ENCODE data around the gene TXNL1. TPM values are rescaled to one million over a fixed set of nuclear protein-coding genes. Genes with fewer than 3 reads are reported as not detected.
"Not testable (repeated sequence)": the region's sequence is repeated elsewhere in the genome, so short reads cannot be mapped to it uniquely, and the experiment has no call there.

TXNL1 gene
- polyA plus RNA-seq, 1 donor = 110 TPM

DNA sequence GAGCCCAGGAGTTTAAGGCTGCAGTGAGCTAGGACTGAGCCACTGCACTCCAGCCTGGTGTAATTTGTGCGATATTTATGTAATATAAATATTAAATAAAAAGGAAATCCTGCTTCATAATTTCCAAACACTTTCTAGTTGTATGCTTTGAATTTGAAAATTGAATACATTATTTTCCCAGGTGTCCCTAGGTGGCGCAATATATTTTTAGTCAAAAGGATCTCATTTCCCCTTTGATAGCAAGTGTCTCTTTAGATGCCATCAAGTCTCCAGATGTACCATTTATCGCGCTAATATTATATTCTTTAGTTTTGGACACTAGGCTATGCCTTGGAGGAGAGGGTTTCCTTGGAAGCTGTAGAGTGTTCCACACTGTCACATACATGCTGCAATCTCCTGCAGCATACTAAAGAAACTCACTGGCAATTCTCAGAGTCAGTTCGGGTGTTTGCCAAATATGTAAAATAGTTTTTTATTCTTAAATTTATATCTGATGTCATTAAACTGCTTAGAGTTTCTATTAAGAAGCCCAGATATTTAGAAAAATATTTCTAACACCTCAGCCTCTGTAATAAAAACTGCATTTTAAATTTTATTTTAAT, 7.1 kb upstream of the TXNL1 start:
- DNase-seq (ENCODE audit: low read depth) = no peak

DNA sequence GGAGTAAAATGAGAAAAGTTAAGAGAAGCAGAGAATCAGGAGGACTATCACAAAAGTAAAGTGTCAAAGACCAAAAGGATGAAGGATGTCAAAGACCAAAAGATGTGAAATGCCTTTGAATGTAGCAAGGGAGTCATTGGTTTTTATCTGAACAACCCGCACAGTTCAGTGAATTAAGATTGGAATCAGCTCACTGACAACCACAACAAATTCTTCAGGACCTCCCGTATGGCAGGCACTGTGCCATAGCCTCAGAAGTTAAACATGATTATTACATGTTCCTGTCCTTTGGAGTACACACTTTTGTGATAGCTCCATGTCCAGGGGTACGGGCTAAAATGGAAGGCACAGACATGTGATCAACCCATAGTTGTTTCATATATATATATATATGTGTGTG, 5.0 kb upstream of the TXNL1 start:
- no peak for DNase-seq (ENCODE audit: low read depth)

DNA sequence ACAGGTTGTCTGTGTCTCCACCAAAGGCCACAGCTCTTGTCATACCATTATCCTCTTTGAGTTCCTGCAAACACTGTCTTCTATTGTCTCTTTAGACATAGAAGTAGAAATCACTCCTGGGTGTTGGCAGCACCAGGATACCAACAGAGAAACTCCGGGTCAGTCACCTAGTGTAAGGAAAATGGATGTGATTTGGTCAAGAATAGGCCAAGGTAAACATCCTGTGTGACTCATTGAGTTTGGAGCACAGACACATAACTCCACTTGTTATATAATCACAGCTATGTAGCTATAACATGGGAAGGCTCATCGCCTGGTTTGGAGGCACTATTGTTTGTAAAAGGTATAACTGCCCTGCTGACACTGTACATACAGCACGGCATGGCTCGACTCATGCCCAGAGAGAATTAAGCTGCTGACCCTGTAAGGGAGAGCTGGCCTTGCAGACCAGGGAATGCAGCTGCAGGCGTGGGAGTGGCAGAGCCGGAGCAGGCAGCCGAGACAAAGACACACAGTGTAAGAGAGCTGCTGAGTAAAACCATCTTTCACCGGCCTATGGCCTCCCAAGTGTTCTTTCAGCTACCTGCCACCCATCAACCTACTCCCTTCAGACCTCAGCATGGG, 3.4 kb upstream of the TXNL1 start:
- DNase-seq (ENCODE audit: low read depth) = no peak

DNA sequence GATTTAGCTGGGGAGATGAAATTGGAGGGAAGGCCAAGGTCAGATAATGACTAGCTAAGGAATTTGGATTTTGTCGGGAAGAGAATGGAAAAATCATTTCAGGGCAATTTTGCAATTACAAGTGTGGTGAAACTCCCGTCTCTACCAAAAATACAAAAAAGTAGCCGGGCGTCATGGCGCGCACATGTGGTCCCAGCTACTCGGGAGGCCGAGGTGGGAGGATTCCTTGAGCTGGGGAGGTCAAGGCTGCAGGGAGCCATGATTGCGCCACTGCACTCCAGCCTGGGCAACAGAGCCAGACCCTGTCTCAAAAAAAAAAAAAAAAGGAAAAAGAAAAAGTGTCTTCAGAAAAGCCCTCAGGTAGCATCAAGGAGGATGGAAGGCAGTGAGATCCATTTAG, 1.2 kb upstream of the TXNL1 start:
- no peak for DNase-seq (ENCODE audit: low read depth)

DNA sequence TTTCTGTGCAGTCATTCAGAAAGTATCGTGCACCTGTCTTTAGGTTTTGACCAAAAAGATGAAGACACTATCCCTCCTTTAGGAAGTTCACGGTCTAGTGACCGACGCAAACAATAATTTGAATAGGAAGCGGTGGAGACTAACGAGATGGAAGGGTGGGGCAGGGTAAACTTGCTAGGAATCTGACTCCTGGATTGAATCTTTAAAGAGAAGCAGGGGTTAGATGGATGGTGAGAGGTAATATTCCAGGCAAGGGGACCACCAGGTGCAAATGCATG, 651 bp upstream of the TXNL1 start:
- no peak for DNase-seq (ENCODE audit: low read depth)

DNA sequence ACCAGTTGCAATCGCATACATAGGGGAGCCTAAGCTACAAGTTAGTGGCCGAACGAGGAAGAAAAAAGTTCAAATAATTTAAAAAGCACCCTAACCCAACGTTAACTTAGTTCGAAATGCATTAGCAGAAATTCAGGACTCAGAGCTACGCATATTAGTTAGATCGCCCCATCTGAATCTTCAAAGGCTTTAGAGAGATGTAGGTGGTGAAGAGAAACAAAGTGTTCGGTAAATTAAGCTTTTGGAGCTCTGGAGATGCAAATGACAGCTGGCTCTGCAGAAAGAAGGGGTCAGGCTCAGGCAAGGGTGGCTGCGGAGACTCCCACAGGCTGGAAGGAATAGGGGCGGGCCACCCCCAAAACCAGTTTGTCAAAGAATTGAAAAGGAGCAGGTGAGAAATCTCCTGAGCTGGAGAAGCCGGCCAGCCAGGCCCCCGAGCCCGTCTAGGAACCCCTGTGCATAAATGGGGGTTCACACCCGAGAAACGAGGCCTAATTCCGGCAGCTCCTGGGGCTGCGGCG, 621 bp downstream of the TXNL1 start:
- DNase-seq (ENCODE audit: low read depth) = no peak

DNA sequence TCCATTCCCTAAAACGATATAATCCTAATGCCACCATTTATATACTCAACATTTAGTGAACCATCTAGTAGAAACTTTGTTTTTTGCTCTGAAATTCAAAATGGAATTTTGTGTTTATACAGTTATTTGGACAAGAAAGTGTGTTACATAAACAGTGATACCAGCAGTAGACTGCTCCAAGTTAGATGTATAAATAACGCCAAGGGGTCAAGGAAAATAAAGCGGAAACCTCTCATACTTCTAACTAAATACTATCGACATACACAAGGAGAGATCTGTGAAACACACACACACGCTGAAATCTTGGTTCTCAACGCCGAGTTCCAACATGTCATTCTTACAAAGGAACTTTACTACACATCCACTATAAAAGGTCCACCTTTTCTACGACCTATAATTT, 1.2 kb downstream of the TXNL1 start:
- no peak for DNase-seq (ENCODE audit: low read depth)

DNA sequence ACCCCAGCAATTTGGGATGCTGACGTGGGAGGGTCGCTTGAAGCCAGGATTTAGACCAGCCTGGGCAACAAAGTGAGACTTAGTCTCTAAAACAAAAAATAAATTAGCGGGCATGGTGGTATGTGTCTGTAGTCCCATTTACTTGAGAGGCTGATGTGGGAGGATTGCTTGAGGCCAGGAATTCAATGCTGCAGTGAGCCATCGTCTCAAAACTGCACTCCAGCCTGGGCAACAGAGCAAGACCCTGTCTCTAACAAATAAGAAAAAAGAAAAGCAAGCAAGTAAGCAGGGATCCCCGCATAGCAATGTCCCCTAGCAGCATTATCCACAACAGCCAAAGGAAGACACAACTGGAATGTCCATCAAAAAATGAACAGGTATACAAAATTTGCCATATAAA, 3.4 kb downstream of the TXNL1 start:
- DNase-seq (ENCODE audit: low read depth) = no peak

DNA sequence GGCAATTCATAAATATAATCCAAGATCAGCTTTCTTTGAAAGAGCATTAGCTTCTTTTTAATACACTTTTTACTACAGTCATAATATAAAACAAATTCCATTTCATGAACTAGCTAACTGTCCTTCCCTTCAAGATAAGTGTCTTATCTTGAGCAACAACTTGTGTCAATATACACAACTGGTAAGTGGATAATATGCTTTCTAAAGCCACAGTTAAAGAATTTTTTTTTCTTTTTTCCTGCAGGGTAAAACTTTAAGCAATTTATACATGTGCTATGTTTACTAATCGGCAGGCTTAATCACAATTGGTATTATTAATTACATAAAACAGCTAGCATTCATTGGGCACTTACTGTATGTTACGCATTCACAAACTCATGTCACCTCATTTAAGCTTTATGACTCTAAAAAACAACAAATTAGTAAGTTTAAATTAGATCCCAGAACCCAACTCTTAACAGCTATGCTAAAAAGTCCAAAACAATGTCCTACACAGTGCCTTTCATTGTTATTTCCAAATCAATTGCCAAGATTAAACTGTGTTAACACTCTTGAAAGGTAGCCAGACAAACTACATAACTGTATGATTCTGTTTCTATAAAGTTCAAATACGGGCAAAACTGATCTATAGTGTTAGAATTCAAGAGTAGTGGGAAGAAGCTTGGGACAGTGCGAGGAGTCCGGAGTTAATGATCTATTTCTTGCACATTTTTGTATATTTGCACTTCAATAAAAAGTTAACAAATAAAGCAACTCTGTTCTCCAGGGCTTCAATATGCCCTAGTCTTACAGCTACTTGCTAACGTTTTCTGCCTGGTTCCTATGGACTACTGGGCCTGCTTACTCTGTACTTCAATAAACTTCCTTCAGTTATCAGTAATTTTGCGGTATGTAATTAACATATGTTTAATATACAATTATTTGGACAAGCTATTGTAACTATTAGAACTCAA, 6.0 kb downstream of the TXNL1 start:
- no peak for DNase-seq (ENCODE audit: low read depth)

DNA sequence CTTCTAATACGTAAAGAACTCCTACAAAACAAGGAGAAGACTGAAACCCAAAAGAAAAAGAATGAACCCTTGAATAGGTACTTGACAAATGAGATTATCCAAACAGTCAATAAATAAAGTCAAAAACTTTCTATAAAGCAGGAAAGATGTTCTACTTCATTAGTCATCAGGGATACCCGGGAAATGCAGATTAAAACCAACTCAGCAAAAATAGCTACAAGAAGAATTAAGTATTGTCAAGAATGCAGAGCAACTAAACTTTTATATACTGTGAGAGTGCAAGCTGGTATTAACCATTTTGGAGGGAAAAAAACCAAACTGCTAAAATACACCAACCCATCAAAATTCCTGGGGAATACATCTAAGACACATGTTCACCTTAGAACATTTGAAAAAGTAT, 10.4 kb downstream of the TXNL1 start:
- DNase-seq (ENCODE audit: low read depth) = no peak

DNA sequence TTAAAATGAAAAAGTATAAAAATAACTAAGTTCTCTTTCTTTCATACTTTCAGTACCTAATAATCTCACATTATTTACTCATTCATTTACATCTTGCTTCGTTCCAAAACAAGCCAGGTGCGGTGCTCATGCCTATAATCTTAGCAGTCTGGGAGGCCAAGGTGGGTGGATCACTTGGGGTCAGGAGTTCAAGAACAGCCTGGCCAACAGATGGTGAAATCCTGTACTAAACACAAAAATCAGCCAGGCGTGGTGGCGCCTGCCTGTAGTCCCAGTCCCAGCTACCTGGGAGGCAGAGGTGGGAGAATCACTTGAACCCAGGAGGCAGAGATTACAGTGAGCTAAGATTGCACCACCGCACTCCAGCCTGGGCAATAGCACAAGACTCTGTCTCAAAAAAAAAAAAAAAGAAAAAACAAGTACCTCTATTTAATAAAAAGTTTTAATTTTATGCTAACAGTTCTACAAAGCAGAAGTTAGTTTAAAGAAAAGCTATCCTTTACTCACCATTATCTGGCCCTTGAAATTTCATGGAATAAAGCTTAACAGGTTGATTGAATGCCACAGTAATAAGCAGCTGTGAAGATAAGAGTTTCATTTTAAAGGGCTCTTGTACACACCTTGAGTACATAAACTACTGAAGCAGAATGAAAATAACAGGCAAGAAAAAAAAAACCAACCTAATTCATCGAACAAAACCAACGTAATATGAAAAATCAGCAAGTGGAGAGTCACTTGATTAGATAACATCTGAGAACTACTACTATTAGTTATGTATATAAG, 22.5 kb downstream of the TXNL1 start:
- no peak for DNase-seq (ENCODE audit: low read depth)

DNA sequence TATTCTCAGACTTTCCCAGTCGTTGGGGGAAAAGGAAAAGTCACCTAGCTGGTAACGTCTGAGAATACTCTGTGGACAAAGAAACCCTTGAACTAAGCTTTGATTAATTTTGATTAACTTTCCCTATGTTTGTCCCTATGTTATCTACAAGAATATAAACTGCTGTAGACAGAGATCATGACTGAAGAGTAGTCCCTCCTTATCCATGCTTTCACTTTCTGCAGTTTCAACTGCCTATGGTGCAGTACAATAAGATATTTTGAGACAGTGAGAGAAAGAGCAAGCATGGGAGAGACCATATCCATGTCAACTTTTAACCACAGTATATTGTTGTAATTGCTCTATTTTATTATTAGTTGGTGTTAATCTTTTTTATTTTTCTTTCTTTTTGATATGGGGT, 31.8 kb downstream of the TXNL1 start:
- DNase-seq (ENCODE audit: low read depth) = no peak

DNA sequence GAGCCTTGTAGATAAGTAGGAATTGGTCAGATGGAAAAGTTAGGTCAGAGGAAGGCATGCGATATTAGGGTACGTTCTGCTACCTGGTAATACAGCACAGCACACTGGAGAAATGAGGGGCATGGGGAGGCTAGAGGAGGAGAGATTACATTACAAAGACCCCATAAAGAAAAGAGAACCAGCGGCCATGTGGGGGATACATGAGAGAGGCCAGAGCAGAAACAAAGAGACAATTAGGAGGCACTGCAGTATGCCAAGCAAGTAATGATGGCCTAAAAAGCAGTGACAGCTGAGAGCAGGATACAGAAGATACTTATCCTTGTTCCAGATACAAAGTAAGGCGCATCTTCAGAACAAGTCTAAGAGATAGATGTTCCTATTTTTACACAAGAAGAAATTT, 40.0 kb downstream of the TXNL1 start:
- DNase-seq (ENCODE audit: low read depth) = no peak

DNA sequence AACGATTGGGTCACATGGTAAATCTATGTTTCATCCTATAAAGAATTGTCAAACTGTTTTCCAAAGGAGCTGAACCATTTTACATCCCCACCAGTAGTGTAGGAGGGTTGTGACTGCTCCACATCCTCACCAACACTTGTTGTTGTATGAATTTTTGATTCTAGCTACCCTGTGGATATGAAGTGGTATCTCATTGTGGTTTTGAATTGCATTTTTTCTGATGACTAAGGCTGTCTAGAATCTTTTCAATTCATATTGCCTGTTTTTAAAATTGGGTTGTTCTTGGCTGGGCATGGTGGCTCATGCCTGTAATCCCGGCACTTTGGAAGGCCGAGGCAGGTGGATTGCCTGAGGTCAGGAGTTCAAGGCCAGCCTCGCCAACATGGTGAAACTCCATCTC, 44.5 kb downstream of the TXNL1 start:
- DNase-seq (ENCODE audit: low read depth) = no peak

DNA sequence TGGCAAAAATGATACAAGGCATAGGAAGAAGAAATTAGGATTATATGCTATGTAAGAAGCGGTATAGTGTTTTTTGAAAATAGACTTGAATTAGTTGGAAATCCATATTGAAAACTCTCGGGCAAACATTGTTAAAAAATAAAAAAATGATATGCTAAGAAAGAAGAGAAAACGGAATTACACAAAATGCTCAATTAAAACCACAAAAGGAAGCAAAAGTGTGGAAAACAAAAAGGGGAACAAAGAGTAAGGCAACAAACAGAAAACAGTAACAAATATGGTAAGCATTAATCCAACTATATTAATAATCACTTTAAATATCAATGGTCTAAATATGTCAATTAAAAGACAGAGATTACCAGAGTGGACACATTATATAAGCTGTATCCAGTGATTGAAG, 58.4 kb downstream of the TXNL1 start:
- no peak for DNase-seq (ENCODE audit: low read depth)

DNA sequence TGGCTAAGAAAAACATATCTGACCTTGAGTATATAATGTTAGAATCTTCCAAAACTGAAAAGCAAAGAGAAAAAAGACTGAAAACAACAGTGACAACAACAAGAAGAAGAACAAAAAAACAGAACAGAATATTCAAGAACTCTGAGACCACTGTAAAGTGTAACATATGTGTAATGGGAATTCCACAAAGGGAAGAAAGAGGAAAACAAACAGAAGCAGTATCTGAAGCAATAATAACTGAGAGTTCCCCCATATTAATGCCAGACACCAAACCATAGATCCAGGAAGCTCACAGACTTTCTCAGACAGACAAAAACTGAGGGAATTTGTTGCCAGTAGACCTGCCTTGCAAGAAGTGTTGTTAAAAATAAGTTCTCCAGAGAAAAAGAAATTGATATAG, 58.9 kb downstream of the TXNL1 start:
- no peak for DNase-seq (ENCODE audit: low read depth)

DNA sequence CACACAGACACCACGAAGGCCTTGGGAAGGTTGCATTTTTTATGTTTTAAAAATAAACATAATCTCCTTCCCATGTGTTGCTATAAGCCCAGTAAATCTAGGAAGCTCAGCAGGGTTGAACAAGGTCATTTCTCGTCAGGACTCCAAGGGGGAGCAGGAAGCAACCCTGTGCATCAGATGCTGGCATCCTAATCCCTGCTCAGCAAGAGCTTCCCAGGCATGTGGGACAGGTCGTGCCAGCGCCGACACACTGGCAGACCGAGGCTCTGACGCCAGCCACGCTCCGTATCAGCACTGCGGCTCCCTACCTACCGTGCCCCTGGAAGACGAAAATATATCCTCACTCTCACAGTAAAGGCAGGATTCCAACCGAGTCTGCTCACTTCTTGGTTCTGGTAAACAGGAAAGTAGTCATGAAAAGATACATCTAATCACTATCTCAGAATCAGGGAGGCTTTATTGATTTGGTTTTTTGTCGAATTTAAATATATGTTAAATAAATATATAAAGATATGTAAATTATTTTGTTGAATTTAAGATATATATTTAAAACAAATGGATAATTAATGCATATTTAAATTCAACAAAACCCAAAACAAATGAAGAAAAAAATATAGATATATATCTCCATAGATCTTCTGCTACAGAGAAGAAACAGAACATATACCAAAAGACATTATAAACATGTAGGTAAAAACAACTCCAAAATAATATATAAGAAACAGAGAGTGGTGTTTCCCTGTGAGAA, 61.4 kb downstream of the TXNL1 start:
- DNase-seq (ENCODE audit: low read depth) = no peak

DNA sequence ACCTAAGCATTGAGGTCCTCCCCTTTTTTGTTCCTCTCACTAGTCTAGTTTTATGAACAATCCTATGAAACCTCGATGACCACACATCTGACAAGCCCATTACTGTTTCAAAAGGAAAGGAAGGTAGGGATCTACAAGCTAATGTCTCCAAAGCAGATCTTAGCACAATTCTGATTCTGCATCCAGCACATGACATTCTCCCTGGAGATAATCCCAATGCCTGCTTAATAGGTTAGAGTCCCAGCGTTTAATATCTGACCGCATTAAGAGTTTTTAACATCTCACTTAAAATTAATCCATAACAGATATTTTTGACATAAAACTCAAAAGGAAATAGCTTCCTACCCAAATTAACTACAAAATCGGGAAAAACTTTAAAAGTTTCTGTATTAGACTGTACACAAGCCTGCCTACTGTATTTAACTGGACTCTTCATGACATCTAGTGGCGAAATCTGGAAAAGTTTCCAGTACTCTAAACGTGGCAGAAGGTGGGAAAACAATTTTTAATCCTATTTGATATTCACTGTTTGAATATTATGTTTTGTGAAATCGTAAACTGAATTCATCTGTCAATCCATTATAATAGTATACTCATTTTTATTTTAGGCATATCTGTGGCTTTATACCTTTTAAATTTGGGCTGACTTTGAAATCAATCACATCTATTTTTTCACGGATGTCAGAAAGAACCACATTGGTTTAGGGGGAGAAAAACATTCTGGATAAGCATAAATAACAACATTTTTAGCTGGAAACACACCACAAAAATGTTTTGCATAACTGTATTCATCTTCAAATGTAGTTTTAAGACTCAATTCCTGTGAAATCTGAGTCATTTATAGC, 62.4 kb downstream of the TXNL1 start:
- DNase-seq (ENCODE audit: low read depth) = peak; percentile 65

DNA sequence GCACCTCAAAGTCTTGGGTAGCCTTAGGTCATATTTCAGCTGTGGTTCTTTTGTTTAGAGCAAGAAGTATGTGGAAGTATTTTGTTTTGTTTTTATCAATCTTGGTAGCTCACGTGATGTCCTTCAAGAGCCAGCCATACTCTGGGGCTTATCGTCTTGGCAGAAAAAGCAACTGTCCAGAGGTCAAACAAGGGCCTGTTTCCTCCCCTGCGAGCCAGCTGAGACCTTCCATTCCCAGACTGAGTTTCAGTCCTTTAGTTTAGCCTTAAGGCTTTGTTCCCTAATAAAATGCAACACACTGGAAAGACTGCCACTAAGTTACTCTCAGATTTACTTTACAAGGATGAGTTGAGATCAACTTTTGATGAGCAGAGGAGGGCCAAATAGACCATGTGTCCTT, 63.5 kb downstream of the TXNL1 start:
- DNase-seq (ENCODE audit: low read depth) = peak; percentile 53

DNA sequence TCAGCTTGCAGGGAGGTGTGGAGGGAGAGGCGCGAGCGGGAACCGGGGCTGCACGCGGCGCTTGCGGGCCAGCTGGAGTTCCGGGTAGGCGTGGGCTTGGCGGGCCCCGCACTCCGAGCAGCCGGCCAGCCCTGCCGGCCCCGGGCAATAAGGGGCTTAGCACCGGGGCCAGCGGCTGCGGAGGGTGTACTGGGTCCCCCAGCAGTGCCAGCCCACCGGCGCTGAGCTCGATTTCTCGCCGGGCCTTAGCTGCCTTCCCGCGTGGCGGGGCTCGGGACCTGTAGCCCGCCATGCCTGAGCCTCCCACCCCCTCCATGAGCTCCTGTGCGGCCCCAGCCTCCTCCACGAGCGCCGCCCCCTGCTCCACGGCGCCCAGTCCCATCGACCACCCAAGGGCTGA, 66.1 kb downstream of the TXNL1 start:
- not testable (repeated sequence) for DNase-seq (ENCODE audit: low read depth)

DNA sequence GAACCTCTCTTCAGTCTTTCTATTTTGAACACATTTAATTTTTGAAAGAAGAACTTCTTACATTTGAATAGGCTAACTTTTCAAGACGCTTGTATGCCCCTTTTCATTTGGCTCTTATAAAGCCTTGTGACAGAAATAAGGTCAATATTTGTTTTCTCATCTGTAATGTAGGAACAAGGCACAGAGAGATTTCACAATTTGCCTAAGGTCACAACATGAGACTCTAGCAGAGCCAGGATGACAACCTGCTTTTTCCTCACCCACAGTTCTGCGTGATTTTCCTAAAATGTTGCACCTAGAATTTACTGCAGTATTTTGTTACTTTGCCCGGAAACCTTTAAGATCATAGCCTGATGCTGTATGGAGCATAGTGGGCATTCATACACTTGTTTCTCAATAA, 67.4 kb downstream of the TXNL1 start:
- DNase-seq (ENCODE audit: low read depth) = no peak

All from forelimb muscle (tissue), 1 donor.